GM19328 (cell line): Measurements from ENCODE around the gene PAGE5.

ENCODE experiments used
- ATAC-seq: cut with Tn5 transposase; IDR thresholded peaks from one replicate; pipeline ENCODE4 v1.9.1; 2021; ENCODE audit warnings: mild to moderate bottlenecking, moderate library complexity; ENCODE audit not compliant: unreplicated experiment

Gene PAGE5, protein sequence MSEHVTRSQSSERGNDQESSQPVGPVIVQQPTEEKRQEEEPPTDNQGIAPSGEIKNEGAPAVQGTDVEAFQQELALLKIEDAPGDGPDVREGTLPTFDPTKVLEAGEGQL

GRCh38 chrX:55220119-55220794, at the start of gene PAGE5:
Gene PAGE5, plus strand, starts transcription at chrX:55220346. Its CDS starts 1,037 bp downstream, at chrX:55221383.
- ATAC-seq = no peak

DNA sequence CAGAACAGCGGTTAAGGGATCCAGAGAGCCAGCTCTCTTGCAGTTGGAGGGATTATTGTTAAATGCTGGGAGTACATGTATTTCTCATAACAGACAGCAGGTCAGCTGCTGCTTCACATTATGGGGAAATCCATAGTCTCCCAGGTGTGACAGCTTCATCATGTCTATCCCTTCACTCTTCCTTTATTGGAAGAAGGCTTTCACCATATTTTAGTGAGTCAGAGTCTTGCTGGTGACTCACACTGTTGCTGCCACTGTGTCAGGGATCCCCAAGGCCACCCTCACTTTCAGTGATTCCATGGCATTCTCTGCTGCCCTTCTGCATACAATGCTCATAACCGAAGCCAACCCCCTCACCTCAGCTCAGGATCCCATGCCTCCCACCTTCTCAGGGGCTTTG, 32.9 kb upstream of the PAGE5 start:
- ATAC-seq = no peak

DNA sequence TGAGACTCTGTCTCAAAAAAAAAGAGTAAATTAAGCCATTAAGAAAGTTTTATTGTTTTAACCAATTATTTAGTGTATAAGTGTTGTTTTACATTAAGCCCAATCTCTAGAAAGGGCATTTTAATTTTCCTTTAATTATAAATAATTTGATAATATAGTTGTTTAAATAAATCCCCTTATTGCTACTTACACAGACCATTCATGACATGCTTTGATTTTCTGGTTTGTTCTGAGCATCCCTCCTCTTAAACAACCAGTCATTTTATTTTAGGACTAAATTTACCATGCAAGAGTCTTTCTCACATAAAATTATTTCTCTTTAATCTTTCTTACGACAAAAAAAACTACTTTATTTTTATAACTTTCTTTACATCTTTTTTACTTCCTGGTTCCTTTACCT, 23.5 kb upstream of the PAGE5 start:
- ATAC-seq = no peak

GRCh38 chrX:55201930-55202579, 18.1 kb upstream of the PAGE5 start:
- ATAC-seq = no peak

DNA sequence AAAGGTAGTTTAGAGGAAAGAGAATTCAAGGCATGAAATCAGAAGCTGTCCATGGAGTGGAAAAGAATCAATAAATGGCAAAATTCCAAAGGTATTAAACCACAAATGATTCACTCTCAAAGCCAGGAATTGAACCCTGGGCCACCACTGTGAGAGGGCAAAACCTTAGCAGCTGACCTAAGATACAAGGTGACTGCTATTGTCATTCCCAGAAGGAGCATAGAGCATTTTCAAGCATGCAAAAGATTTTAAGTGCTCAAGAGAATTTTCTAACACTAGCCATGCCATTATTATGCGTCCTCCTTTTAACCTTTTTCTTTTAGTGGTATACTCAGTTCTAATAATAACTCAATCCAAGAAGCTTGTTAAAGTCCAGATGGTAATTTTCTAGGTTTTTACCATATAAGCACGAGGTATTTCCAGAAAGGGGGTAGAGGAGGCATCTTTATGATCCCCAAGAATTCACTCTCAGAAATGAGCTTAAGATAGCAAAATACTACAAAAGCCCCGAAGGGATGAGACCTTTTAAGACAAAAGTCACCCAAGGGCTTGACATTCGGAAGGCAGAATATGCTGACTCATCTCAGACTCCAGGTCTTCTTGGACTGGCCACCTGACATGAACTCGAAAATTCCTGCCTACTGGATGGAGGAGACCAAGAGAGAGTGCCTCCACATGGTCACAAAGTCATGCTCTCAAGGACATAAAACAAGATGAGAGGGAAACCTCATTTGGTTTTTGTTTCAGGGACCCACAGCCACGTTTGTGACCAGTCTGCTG, 13.8 kb upstream of the PAGE5 start:
- ATAC-seq = no peak

DNA sequence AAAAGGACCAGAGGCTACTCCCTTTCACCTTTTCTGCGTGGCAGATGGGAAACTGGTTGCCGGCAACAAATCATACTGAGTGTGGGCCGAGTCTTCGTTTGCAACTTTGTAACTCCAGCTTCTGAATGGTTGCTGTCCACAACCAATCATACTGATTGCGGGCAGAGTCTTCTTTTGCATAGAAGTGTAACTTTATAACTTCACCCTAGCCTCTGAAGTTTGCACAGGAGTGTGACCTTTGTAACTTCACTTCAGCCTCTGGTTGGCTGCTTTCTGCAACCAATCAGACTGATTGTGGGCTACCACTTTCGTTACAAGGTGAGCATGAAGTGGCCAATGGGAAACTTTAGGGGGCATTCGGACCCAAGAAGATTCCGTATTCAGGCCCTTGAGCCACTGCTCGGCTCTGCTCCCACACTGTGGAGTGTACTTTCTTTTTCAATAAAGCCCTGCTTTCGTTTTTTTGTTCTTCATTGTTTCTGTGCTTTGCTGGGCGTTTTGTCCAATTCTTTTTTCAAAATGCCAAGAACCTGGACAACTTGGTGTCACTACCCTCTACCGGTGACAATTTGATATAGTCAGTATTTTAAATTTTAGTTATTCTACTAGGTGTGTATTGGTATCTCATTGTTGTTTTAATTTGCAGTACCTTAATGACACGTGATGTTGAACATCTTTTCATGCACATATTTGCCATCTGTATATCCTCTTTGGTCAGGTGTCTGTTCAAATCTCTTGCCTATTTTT, 9.0 kb upstream of the PAGE5 start:
- ATAC-seq = no peak

DNA sequence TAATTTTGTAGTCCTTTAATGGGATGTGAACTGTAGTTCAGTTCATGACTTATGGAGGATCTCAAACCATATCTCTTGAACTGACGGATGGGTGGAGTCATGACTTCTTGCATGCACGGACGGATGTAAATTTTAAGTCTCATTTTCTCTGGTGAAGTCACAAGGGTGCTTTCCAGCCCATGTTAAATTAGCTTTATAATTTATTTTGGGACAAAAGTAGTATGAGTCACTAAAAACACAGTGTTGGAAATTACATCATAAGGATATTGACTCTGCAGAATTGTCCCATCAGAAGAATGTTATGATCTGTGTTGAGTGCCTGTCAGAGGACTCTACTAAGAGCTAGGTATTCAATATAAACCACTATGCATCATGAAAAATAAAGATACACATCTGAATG, 6.8 kb upstream of the PAGE5 start:
- no peak for ATAC-seq

DNA sequence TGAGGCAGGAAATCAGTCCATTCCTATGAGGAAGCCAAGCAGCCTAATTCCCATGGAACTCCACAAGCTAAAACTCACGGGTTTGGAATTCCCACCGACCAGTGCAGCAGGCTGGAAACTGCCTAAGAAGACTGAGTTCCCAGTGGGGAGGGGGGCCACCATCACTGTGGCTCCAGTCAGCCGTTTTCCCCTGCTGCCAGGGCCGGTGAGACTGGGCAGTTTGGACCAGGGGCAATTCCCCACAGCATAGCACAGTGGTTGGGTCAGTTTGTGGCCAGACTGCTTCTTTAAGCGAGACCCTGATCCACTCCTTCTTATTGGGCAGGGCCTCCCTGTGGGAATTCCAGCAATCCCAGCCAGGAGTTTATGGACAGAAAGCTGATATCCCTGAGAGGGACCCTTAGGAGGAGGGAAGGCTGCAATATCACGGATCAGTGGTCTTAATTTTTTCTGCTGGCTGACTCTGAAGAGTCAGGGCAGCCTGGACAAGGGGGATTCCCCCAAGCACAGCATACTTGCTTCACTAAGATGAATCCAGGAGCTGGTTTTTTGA, 20.7 kb downstream of the PAGE5 start:
- ATAC-seq = no peak

DNA sequence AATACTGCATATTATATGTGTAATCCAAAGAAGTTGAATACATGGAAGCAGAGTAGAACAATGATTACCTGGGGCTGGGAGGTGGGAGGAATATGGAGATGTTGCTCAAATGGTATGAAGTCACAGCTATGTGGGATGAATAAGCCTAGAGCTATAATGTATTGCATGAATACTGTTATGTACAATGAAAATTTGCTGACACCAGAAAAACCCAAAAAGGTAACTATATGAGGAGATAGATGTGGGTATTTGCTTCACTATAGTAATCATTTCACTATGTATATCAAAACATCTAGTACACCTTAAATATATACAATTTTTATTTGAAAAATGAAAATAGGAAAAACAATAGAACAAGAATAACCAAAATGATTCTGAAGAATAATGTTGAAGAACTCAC, 33.4 kb downstream of the PAGE5 start:
- ATAC-seq = no peak

GRCh38 chrX:55260806-55261205, 40.7 kb downstream of the PAGE5 start:
- no peak for ATAC-seq

DNA sequence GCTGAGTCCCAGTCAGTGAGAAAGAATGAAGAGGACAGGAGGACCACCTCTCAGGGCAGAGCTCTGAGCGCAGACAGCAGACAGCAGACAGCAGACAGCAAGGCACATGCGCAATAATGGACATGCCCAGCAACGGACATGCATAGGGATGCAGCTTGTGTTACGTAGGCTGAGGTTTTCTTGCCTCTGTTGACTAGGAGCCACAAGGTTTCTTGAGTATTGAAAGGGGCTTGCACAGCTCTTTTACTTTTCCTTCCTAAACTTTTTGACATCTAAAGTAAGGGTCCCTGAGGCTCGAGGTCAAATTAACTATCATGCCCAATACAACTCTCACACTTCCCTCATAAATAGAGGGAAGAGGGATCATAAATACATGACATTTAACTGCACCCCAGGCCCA, 44.7 kb downstream of the PAGE5 start, which contains the start of gene PAGE3:
Gene PAGE3 (minus strand): TSS at position 101 of the 400 bp plus-strand sequence. CDS start 1,013 bp downstream, outside the sequence.
- no peak for ATAC-seq
